Tibial artery (tissue), 4 donors: ENCODE data around the gene CHPT1.
A peak's percentile ranks its signal among the peaks of the same experiment; 100 is the strongest.

Source experiments
- DNase-seq, 2 donors: peaks; one replicate each; pipeline ENCODE4 v3.0.0-alpha.2; 2019
- H3K27ac ChIP-seq, 2 donors: fragments of 200-600 bp; sonication (generic) in 1 of 2; 1 replicate in 1 of 2; 2 replicates in 1 of 2; pipeline ENCODE4 v1.5.1; 2018 to 2019; ENCODE audit warnings: mild to moderate bottlenecking in 1 of 2
- H3K27me3 ChIP-seq, 2 donors: fragments of 200-600 bp; sonication (generic) in 1 of 2; one replicate each; pipeline versions ENCODE4 v1.5.1 to v1.6.0; 2016 to 2019
- H3K36me3 ChIP-seq, 3 donors: fragments of 200-600 bp; sonication (generic) in 2 of 3; one replicate each; pipeline ENCODE4 v1.5.1; 2016 to 2019; ENCODE audit warnings: mild to moderate bottlenecking in 2 of 3
- H3K4me1 ChIP-seq, 4 donors: fragments of 200-600 bp; sonication (generic) in 2 of 4; 1 replicate in 3 of 4; 2 replicates in 1 of 4; pipeline ENCODE4 v1.5.1; 2016 to 2019
- H3K4me3 ChIP-seq, 2 donors: fragments of 200-600 bp; sonication (generic) in 1 of 2; 1 replicate in 1 of 2; 2 replicates in 1 of 2; pipeline ENCODE4 v1.5.1; 2018 to 2019; ENCODE audit warnings: mild to moderate bottlenecking in 2 of 2
- H3K9me3 ChIP-seq, 3 donors: fragments of 200-600 bp; sonication (generic) in 1 of 3; one replicate each; pipeline ENCODE4 v1.5.1; 2016 to 2019
- intact Hi-C: fragments of 100-400 bp; cut with DNase I; formaldehyde crosslinking; loops from one replicate; pipeline ENCODE4 v1.15.0; 2023; ENCODE audit warnings: low total_unique reads
- TF ChIP-seq, protein P1 (sequence below), 2 experiments: fragments of 200-600 bp in 1 of 2; fragments of 450-650 bp in 1 of 2; IDR thresholded peaks; one replicate each; pipeline ENCODE4 v1.5.1; 2017 to 2019; ENCODE audit warnings: antibody characterized with exemption in 2 of 2, mild to moderate bottlenecking in 1 of 2, moderate library complexity in 1 of 2

Gene CHPT1

DNA sequence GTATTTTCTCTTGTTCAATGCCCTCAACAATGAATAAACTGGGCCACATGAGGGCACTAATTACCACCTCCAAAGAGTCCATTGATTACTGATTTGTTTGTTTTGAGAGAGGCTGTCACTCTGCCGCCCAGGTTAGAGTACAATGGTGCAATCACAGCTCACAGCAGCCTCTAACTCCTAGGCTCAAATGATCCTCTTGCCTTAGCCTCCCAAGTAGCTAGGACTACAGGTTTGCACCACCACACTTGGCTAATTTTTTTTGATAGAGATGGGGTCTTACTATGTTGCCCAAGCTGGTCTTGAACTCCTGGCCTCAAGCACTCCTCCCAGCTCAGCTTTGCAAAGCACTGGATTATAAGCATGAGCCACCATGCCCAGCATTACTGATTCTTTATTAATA, 70.1 kb downstream of the CHPT1 start:
- Histone ChIP-seq H3K9me3 (no peaks in the 10 kb centered on the region), H3K4me3 (no peak overlapping the region), H3K4me1 (no peaks in the 10 kb centered on the region), H3K27ac (no peak overlapping the region), H3K27me3 (no peaks in the 10 kb centered on the region), H3K36me3 (peaks cover 11 to 50% (median 39%) of the 10 kb centered on the region in 3 donors)
- DNase-seq: no peak
- intact Hi-C loops: loop anchor here (10.0 kb wide), 1 partner anchor 93 kb away; no protein-coding TSS in a partner anchor
- TF ChIP-seq, protein P1, sequence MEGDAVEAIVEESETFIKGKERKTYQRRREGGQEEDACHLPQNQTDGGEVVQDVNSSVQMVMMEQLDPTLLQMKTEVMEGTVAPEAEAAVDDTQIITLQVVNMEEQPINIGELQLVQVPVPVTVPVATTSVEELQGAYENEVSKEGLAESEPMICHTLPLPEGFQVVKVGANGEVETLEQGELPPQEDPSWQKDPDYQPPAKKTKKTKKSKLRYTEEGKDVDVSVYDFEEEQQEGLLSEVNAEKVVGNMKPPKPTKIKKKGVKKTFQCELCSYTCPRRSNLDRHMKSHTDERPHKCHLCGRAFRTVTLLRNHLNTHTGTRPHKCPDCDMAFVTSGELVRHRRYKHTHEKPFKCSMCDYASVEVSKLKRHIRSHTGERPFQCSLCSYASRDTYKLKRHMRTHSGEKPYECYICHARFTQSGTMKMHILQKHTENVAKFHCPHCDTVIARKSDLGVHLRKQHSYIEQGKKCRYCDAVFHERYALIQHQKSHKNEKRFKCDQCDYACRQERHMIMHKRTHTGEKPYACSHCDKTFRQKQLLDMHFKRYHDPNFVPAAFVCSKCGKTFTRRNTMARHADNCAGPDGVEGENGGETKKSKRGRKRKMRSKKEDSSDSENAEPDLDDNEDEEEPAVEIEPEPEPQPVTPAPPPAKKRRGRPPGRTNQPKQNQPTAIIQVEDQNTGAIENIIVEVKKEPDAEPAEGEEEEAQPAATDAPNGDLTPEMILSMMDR (IDR thresholded peaks at IDR 0.05): no peak

DNA sequence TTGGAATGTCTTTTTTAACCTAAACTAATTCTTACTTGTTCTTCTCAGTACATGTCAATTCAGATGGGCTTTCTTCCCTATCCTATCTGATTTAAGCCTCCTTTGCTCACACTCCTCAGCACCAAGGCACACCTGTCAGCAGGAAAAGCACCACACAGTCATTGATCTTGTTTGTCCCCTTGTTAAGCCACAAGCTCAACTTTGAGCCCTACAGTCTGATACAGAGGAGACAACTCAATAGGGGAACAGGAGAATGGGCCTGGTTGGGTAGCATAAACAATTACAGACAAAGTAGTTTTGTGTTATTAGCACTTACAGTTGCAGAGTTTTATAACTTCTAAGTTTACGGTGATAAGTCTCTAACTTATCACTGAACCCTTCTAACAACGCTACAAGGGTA, 71.3 kb downstream of the CHPT1 start:
- Histone ChIP-seq H3K27ac (no peak overlapping the region), H3K9me3 (no peaks in the 10 kb centered on the region), H3K4me3 (no peak overlapping the region), H3K4me1 (no peaks in the 10 kb centered on the region), H3K36me3 (peaks cover 11 to 50% (median 39%) of the 10 kb centered on the region in 3 donors), H3K27me3 (no peaks in the 10 kb centered on the region)
- TF ChIP-seq, protein P1 (IDR thresholded peaks at IDR 0.05): no peak
- intact Hi-C loops: loop anchor here (10.0 kb wide), 1 partner anchor 94 kb away; no protein-coding TSS in a partner anchor
- no peak for DNase-seq

DNA sequence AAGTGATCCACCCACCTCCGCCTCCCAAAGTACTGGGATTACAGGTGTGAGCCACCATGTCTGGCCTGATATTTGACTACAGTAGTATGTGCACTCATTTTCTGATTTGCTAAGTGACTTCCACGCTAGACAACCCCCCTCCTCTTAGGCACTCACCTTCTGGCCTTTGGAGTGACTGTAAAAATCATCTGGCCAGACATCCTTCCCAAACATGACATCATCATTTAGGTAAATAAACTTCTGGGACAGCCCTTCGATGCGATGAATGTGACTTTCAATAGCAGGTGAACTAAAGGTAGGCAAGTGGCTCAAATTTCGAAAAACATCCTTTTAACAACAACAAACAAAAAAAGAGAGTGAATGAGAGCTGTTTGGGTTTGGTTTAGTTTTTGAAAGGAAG, 72.4 kb downstream of the CHPT1 start:
- H3K9me3 ChIP-seq: no peaks in the 10 kb centered on the region
- TF ChIP-seq, protein P1 (IDR thresholded peaks at IDR 0.05): no peak
- intact Hi-C loops: loop anchor here (10.0 kb wide), 1 partner anchor 95 kb away; no protein-coding TSS in a partner anchor

DNA sequence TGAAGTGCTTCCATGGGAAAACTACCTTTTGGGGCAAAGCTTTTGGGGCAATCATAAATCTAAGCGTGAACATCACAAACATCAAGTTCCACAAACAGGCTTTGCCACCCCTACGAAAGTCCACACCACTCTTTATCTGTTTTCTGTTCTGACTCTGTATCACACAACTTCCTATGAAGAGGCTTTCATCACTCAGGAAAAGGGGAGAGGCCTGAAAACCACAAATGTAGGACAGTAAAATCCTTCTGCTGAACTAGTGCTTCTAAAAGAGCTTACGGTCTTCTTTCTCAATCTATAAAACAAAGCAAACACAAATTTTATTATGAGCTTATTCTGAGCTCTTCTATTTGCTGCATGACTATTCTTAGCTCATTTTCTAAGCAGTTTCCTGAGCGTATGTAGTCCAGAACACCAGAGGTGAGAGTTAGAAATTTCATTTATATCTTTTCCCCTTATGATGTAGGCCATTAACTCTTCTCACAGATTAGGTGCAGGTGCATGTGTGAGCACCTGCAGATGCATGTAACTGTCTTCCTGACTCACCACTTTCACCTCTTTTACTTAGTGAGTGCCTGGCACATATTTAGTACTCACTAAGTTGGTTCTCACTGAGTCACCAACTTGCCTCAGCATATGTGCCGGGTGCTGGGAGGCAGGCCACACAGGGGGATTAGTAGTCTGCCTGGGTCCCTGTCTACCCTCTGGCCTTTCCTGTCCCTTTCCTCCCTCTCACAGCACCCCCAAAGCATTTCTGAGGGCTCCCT, 74.8 kb downstream of the CHPT1 start:
- Histone ChIP-seq H3K4me1 (no peaks in the 10 kb centered on the region), H3K36me3 (peaks cover 0 to 36% (median 30%) of the 10 kb centered on the region in 3 donors), H3K27me3 (no peaks in the 10 kb centered on the region), H3K9me3 (no peaks in the 10 kb centered on the region), H3K27ac (no peak overlapping the region), H3K4me3 (no peak overlapping the region)
- TF ChIP-seq, protein P1 (IDR thresholded peaks at IDR 0.05): no peak
- intact Hi-C loops: no loop called here
- no peak for DNase-seq

More for the DNA sequence above, 72.4 kb downstream of the CHPT1 start:
- H3K27me3 ChIP-seq: no peaks in the 10 kb centered on the region
- no peak overlapping the region for H3K27ac ChIP-seq
- no peak overlapping the region for H3K4me3 ChIP-seq
- peaks cover 11 to 50% (median 39%) of the 10 kb centered on the region in 3 donors for H3K36me3 ChIP-seq
- no peak for DNase-seq
- H3K4me1 ChIP-seq: no peaks in the 10 kb centered on the region

DNA sequence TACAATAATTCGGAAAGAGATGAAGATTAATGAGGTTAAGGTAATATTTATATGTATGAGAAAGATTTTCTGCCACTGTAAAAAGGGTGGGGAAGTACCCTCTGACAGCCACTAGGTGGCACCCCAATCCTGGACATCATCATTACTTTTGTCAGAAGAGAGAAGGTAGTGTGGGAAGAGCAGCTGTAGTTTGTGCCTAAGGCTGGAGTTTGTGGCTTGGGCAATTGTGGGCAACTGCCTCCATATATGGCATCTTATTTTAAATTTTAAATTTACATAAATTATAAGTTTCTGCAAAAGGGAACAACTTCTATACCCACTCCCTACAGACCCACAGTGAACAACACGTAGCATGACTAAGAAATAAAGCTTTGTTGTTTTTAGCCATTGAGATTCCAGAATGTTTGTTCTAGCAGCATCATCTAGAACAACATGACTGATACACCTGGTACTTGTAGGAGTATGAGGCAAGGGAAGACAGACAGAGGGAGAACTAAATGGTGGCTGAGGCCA, 76.3 kb downstream of the CHPT1 start:
- Histone ChIP-seq H3K27me3 (no peaks in the 10 kb centered on the region), H3K36me3 (peaks cover 0 to 35% (median 16%) of the 10 kb centered on the region in 3 donors), H3K4me3 (no peak overlapping the region), H3K4me1 (no peaks in the 10 kb centered on the region), H3K27ac (no peak overlapping the region), H3K9me3 (no peaks in the 10 kb centered on the region)
- intact Hi-C loops: no loop called here
- TF ChIP-seq, protein P1 (IDR thresholded peaks at IDR 0.05): peak; percentile 90 to 95
- peak; percentile 51 to 77 for DNase-seq
